ENCODE measurements around the gene APOM. TPM values are rescaled to one million over a fixed set of nuclear protein-coding genes. Genes with fewer than 3 reads are reported as not detected.

Gene APOM
- total and polyA plus RNA-seq, 10 donors = 0.66 to 9.7 (median 2.8) TPM

DNA sequence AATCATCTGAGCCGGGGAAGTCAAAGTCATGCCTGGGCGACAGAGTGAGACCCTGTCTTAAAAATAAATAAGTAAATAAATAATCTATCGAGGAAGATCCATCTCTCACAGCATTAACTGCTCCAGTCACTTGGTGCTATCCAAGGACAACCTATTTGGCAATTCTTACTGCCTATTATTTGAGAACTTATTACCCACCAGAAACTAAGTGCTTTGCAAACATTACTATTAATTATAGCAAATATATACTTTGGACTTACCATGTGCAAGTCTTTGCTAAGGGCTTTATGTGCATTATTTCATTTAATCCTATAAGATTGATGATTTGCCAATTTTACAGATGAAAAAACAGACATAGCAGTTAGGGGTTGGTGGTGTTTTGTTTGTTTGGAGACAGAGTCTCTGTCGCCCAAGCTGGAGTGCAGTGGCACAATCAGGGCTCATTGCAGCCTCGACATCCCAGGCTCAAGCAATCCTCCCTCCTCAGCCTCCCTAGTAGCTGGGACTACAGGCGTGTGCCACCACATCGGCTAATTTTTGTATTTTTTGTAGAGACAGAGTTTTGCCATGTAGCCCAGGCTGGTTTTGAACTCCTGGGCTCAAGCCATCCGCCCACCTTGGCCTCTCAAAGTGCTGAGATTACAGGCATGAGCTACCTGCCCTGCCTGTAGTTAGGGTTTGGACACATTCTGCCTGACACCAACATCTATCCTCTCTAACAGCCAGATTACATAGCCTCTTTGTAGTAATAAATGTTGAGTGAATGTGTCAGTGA is 933 bp upstream of the APOM start:
- no peak for DNase-seq
- H3K4me1 ChIP-seq = peaks cover 38 to 88% (median 70%) of the 10 kb centered on the region in 6 donors
- 93 to 99% (median 94%) methylated on average over 8 of the region's 8 CpGs for WGBS, 5 donors
- H3K4me3 ChIP-seq = no peak overlapping the region
- no peak overlapping the region for H3K27ac ChIP-seq
- intact Hi-C loops (cut with DNase I; ENCODE audit: low total_unique reads) = no loop called here
- TF ChIP-seq POLR2A (IDR thresholded peaks at IDR 0.05) = no peak
- TF ChIP-seq POLR2AphosphoS5 (IDR thresholded peaks at IDR 0.05) = no peak
- TF ChIP-seq, protein P1, sequence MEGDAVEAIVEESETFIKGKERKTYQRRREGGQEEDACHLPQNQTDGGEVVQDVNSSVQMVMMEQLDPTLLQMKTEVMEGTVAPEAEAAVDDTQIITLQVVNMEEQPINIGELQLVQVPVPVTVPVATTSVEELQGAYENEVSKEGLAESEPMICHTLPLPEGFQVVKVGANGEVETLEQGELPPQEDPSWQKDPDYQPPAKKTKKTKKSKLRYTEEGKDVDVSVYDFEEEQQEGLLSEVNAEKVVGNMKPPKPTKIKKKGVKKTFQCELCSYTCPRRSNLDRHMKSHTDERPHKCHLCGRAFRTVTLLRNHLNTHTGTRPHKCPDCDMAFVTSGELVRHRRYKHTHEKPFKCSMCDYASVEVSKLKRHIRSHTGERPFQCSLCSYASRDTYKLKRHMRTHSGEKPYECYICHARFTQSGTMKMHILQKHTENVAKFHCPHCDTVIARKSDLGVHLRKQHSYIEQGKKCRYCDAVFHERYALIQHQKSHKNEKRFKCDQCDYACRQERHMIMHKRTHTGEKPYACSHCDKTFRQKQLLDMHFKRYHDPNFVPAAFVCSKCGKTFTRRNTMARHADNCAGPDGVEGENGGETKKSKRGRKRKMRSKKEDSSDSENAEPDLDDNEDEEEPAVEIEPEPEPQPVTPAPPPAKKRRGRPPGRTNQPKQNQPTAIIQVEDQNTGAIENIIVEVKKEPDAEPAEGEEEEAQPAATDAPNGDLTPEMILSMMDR (IDR thresholded peaks at IDR 0.05 in 8 of 11, conservative IDR thresholded peaks at IDR 0.05 in 3 of 11) = no peak
- no peaks in the 10 kb centered on the region for H3K9me3 ChIP-seq
- peaks cover 0 to 62% (median 21%) of the 10 kb centered on the region in 6 donors for H3K36me3 ChIP-seq
- H3K27me3 ChIP-seq (replicated peaks in 1 of 7) = no peaks in the 10 kb centered on the region

DNA sequence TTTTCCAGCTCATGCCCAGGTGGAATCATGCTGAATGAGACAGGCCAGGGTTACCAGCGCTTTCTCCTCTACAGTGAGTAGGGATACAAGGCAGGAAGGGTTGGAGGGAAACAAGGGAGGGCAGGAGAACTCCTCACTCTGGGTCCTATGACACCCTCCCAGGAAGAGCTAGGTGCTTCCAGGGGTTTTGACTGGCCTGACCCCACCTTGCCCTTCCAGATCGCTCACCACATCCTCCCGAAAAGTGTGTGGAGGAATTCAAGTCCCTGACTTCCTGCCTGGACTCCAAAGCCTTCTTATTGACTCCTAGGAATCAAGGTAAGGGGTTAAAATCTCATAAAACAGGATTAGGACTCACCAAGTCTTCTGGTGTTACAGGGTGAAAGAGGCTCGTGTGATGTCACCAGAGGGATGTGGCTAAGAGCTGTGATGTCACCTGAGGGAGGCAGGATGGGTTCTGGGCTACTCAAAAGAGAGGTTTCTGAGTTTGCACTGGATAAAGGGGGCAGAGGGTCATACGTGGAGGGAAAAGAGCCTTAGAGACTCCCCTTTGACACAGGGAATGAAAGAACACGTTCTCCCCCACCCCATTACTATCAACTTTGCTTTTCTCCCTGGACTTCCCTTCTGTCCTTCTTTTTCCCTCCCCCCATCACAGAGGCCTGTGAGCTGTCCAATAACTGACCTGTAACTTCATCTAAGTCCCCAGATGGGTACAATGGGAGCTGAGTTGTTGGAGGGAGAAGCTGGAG is 1.9 kb downstream of the APOM start:
- peaks cover 39 to 92% (median 70%) of the 10 kb centered on the region in 6 donors for H3K4me1 ChIP-seq
- intact Hi-C loops (cut with DNase I; ENCODE audit: low total_unique reads) = no loop called here

DNA sequence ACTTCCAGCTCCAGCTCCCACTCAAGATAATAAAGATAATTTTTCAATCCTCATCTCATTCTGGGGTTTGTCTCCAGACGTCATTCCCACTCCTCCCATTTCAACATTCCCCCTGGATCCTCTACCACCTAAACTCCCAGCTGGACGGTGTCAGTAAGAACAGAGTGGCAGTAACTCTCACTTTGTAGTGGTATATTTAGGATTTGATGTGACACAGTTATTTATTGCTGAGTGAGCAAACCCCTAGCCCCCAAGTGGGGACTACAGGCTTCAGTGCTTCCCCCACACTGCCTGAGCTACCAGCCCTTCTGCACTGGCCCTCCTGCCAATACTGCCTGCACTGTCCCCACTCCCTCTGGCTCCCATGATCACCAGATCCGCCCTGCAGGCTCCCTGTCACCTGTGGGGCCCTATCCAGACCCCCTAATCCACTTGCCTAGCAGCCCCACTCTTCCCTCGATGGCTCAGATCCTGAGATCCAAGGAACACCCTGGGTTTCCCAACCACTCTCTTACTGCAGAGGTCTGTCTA is 2.5 kb downstream of the APOM start:
- 82 to 89% (median 85%) methylated on average over 4 of the region's 4 CpGs for WGBS, 5 donors
- intact Hi-C loops (cut with DNase I; ENCODE audit: low total_unique reads) = no loop called here
- peaks cover 42 to 96% (median 75%) of the 10 kb centered on the region in 6 donors for H3K4me1 ChIP-seq
- DNase-seq = no peak
- peaks cover 0 to 65% (median 25%) of the 10 kb centered on the region in 6 donors for H3K36me3 ChIP-seq
- TF ChIP-seq, protein P1 (IDR thresholded peaks at IDR 0.05 in 8 of 11, conservative IDR thresholded peaks at IDR 0.05 in 3 of 11) = no peak
- TF ChIP-seq POLR2A (IDR thresholded peaks at IDR 0.05) (no peak), POLR2AphosphoS5 (IDR thresholded peaks at IDR 0.05) (no peak)
- H3K9me3 ChIP-seq = no peaks in the 10 kb centered on the region
- peak overlapping the region in 4 of 8 donors; percentile 10 to 97 (median 94) for H3K27ac ChIP-seq
- no peaks in the 10 kb centered on the region for H3K27me3 ChIP-seq (replicated peaks in 1 of 7)
- H3K4me3 ChIP-seq = peak overlapping the region in 2 of 8 donors; percentile 6 to 96

More for the DNA sequence above, 1.9 kb downstream of the APOM start:
- Histone ChIP-seq H3K9me3 (no peaks in the 10 kb centered on the region), H3K4me3 (peak overlapping the region in 1 of 8 donors; percentile 6), H3K36me3 (peaks cover 0 to 59% (median 22%) of the 10 kb centered on the region in 6 donors), H3K27ac (peak overlapping the region in 5 of 8 donors; percentile 9 to 97 (median 94)), H3K27me3 (replicated peaks in 1 of 7) (no peaks in the 10 kb centered on the region)
- TF ChIP-seq POLR2AphosphoS5 (IDR thresholded peaks at IDR 0.05) = no peak
- DNase-seq = no peak
- 61 to 83% (median 77%) methylated on average over 6 of the region's 6 CpGs for WGBS, 5 donors

DNA sequence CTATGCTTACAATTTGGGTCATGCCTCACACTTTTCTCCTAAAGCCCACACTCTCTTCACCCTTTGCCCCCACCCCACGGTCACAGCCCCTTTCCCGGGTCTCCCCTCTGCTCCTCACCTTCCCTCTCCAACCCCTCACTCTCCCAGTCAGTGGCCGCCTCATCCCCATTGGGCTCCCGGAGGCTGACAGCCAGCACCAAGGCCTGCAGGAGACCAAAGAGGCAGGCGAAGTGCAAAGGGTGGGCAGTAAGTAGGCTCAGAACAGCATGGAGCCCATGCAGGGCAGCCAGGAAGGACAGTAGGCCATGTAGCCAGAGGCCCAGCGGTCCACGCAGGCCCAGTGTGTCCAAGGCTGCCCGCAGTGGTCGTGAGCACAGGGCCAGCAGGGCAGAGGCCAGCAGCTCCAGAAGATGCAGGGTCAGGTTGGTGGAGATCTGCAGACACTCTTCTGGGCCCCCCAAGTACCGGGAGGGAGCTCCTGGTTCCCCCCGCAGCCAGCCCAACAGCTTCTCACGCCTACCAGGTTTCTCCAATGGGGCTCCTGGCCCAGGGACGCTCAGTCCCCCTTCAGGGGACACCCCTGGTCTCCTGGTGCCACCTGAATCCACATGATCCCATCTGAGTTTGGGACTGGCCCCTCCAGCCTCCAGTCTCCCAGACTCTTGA is 3.4 kb downstream of the APOM start:
- no peak for DNase-seq
- Histone ChIP-seq H3K9me3 (no peaks in the 10 kb centered on the region), H3K27ac (peak overlapping the region; percentile 82 to 97 (median 94)), H3K4me1 (peaks cover 45 to 96% (median 75%) of the 10 kb centered on the region in 6 donors), H3K36me3 (peaks cover 0 to 74% (median 28%) of the 10 kb centered on the region in 6 donors), H3K27me3 (replicated peaks in 1 of 7) (no peaks in the 10 kb centered on the region), H3K4me3 (peak overlapping the region; percentile 61 to 96 (median 77))
- intact Hi-C loops (cut with DNase I; ENCODE audit: low total_unique reads) = no loop called here
- 77 to 86% (median 83%) methylated on average over 9 to 13 of the region's 13 CpGs for WGBS, 5 donors
- TF ChIP-seq POLR2AphosphoS5 (IDR thresholded peaks at IDR 0.05) = peak in 1 of 3 donors; percentile 62
- TF ChIP-seq, protein P1 (IDR thresholded peaks at IDR 0.05 in 8 of 11, conservative IDR thresholded peaks at IDR 0.05 in 3 of 11) = no peak
